Measurements from ENCODE around the gene BCAR1. TPM values are rescaled to one million over a fixed set of nuclear protein-coding genes. Genes with fewer than 3 reads are reported as not detected.
A peak's percentile ranks its signal among the peaks of the same experiment; 100 is the strongest.

BCAR1 gene
- total RNA-seq, 2 donors from 2014 or later, result 110 to 130 TPM

DNA sequence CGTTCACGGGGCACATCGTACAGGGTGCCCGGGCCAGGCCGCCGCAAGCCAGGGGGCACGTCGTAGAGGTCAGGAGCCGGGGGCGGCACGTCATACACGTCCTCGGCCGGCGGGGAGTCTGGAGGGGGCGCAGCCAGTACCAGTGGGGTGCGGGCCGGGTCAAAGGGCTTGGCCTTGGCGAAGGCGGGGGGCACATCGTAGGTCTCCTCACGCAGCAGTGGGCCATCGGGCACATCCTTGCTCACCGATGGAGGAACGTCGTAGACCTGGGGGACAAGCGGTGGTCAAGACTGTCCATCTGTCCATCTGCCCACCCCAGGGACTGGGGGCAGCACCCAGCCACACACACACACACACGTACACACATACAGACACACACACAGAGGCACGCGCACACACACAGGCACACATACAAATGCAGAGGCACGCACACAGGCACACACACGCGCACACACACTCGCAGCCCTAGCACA lies 15.7 kb downstream of the BCAR1 start:
- no peak overlapping the region for H3K9ac ChIP-seq (ENCODE audit: low read depth in 2 of 2, low read length in 2 of 2)
- no peak overlapping the region for H3K27ac ChIP-seq
- TF ChIP-seq, protein P1, sequence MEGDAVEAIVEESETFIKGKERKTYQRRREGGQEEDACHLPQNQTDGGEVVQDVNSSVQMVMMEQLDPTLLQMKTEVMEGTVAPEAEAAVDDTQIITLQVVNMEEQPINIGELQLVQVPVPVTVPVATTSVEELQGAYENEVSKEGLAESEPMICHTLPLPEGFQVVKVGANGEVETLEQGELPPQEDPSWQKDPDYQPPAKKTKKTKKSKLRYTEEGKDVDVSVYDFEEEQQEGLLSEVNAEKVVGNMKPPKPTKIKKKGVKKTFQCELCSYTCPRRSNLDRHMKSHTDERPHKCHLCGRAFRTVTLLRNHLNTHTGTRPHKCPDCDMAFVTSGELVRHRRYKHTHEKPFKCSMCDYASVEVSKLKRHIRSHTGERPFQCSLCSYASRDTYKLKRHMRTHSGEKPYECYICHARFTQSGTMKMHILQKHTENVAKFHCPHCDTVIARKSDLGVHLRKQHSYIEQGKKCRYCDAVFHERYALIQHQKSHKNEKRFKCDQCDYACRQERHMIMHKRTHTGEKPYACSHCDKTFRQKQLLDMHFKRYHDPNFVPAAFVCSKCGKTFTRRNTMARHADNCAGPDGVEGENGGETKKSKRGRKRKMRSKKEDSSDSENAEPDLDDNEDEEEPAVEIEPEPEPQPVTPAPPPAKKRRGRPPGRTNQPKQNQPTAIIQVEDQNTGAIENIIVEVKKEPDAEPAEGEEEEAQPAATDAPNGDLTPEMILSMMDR (IDR thresholded peaks at IDR 0.05), result no peak
- no peaks in the 10 kb centered on the region for H3K9me3 ChIP-seq
- intact Hi-C loops (cut with DNase I), result no loop called here
- peak; percentile 19 for DNase-seq
- no peaks in the 10 kb centered on the region for H3K27me3 ChIP-seq
- H3K4me1 ChIP-seq, result no peaks in the 10 kb centered on the region
- no peak overlapping the region for H3K4me3 ChIP-seq
- H3K36me3 ChIP-seq, result peaks cover 3% of the 10 kb centered on the region

DNA sequence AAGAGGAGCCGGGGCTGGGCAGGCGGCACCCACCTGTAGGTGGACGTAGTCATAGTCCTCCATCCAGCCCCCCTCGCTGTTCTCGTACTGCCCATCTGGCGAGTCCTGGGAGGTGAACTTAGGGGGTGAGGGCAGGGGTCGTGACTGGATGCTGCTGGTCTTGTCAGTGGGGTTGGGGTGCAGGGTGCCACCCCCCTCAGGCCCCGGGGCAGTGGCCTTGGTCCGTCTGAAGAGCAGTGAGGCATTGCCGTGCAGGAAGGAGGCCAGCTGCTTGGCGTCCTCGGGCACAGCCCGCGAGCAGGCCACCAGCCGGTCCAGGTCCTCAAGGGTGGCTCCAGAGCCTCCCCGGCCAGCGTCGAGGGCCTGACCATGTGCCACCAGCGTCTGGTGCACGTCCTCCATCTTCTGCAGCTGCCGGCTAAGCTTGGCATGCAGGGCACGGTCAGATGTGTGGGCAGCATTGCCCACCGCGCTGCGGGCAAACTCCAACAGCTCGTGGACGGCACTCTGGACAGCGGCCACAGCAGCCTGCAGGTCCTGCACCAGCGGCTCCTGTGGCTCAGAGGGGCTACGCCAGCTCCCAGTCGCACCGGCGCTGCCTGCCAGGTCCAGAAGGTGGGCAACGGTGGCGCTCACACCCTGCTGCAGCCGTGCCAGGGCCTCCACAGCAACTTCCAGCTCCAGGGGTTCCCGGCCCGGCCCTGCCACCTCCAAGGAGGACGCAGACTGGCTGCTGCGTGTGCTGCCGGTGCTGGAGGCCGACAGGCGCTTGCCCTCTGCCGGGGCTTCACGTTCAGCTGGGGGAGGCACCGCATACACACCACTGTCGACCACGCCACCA lies 16.3 kb downstream of the BCAR1 start:
- Histone ChIP-seq H3K4me1 (no peaks in the 10 kb centered on the region), H3K36me3 (peaks cover 3% of the 10 kb centered on the region), H3K27ac (no peak overlapping the region), H3K9me3 (no peaks in the 10 kb centered on the region), H3K4me3 (no peak overlapping the region), H3K9ac (ENCODE audit: low read depth in 2 of 2, low read length in 2 of 2) (no peak overlapping the region), H3K27me3 (no peaks in the 10 kb centered on the region)
- TF ChIP-seq, protein P1 (IDR thresholded peaks at IDR 0.05), result no peak
- intact Hi-C loops (cut with DNase I), result no loop called here
- peak; percentile 21 for DNase-seq

DNA sequence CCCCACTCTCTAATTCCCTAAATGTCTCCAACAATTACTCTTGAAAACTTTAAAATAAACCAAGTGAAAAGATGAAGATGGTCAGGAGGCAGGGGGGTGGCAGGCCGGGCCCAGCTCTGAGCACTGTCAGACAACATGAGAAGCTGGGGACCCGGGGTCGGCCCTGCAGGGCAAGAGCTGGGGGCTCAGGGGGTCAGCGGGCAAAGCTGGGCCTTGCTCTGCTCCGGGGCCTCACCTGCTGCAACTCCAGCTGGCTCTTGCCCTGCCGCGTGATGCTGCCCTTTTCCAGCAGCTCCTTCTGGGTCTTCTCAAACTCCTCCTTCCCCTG lies 17.8 kb downstream of the BCAR1 start:
- DNase-seq, result no peak
- intact Hi-C loops (cut with DNase I), result loop anchor here (1.0 kb wide), 1 partner anchor 152 kb away; no protein-coding TSS in a partner anchor
- H3K27me3 ChIP-seq, result no peaks in the 10 kb centered on the region
- H3K36me3 ChIP-seq, result peaks cover 12% of the 10 kb centered on the region
- H3K27ac ChIP-seq, result no peak overlapping the region
- no peak overlapping the region for H3K4me3 ChIP-seq
- H3K9me3 ChIP-seq, result no peaks in the 10 kb centered on the region
- H3K9ac ChIP-seq (ENCODE audit: low read depth in 2 of 2, low read length in 2 of 2), result no peak overlapping the region
- no peaks in the 10 kb centered on the region for H3K4me1 ChIP-seq
- TF ChIP-seq, protein P1 (IDR thresholded peaks at IDR 0.05), result no peak

DNA sequence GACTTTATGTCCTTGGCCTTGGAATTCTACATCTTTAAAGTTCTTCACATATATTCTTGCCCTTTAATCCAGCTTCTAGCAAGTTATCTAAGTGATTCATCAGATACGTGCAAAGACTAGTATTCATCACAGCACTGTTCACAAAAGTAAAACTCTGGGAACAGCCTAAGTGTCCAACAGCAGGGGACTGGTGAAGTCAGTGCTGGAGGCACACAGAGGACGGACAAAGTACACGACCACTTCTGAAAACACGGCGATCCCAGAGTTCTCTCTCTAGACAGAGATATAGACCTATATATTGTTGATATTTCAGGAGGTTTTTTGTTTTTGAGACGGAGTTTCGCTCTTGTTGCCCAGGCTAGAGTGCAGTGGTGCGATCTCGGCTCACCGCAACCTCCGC lies 19.9 kb downstream of the BCAR1 start:
- H3K4me3 ChIP-seq, result no peak overlapping the region
- DNase-seq, result no peak
- peaks cover 9% of the 10 kb centered on the region for H3K36me3 ChIP-seq
- H3K27me3 ChIP-seq, result no peaks in the 10 kb centered on the region
- TF ChIP-seq, protein P1 (IDR thresholded peaks at IDR 0.05), result no peak
- H3K9ac ChIP-seq (ENCODE audit: low read depth in 2 of 2, low read length in 2 of 2), result no peak overlapping the region
- H3K27ac ChIP-seq, result no peak overlapping the region
- no peaks in the 10 kb centered on the region for H3K4me1 ChIP-seq
- intact Hi-C loops (cut with DNase I), result no loop called here
- H3K9me3 ChIP-seq, result no peaks in the 10 kb centered on the region

DNA sequence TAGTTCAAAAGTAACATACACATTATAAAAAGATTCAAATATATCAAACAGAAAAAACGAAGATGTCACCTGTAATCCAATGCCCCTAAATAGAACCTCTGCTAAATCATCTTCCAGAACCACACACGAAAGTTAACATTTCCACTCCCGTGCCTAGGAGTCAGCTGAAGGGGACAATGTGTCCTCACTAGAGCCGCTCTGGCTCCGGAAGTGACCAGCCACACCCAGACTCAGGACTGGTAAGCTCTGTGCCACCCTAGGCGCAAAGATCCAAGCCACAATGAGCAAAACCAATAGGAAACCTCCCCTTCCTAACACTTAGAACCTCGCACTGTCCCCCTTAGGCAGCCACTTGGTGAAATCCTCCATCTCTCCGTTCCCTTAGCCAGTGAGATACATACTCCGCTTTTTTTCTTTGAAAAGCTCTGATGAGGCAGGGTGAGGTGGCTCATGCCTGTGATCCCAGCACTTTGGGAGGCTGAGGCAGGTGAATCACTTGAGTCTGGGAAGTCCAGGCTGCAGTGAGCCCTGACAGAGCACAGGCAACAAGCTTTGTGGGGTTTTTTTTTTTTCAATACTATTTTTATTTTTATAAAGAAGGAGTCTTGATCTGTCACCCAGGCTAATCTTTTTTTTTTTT lies 20.8 kb downstream of the BCAR1 start:
- Histone ChIP-seq H3K9me3 (no peaks in the 10 kb centered on the region), H3K9ac (ENCODE audit: low read depth in 2 of 2, low read length in 2 of 2) (no peak overlapping the region), H3K36me3 (peaks cover 9% of the 10 kb centered on the region), H3K27me3 (no peaks in the 10 kb centered on the region), H3K4me1 (no peaks in the 10 kb centered on the region), H3K27ac (no peak overlapping the region), H3K4me3 (no peak overlapping the region)
- intact Hi-C loops (cut with DNase I), result no loop called here
- no peak for DNase-seq
- TF ChIP-seq, protein P1 (IDR thresholded peaks at IDR 0.05), result no peak

Measured in colonic mucosa (tissue), 4 donors.